NCI-H2171 (cell line): ENCODE results near the gene CHPF2.

Experiments
- DNase-seq: peaks from one replicate; lab custom pipeline; 2025; lab: John Stamatoyannopoulos, UW

CHPF2 gene

GRCh38 chr7:151206914-151207313 lies 25.4 kb upstream of the CHPF2 start:
- no peak for DNase-seq

GRCh38 chr7:151207315-151207714 lies 25.0 kb upstream of the CHPF2 start:
- DNase-seq = no peak

DNA sequence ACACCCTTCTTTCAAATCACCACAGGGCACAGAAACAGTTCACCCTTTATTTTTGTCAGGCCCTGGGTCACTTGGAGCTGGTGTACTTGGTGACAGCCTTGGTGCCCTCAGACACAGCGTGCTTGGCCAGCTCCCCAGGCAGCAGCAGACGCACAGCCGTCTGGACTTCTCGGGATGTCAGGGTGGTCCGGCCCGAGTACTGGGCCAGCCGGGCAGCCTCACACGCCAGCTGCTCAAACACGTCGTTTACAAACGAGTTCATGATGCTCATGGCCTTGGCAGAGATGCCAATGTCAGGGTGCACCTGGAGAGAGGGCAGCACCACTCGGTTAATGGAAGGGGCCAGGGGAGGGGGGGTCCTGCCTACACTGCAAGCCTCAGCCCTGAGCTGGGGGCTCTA lies 24.5 kb upstream of the CHPF2 start:
- DNase-seq = no peak

DNA sequence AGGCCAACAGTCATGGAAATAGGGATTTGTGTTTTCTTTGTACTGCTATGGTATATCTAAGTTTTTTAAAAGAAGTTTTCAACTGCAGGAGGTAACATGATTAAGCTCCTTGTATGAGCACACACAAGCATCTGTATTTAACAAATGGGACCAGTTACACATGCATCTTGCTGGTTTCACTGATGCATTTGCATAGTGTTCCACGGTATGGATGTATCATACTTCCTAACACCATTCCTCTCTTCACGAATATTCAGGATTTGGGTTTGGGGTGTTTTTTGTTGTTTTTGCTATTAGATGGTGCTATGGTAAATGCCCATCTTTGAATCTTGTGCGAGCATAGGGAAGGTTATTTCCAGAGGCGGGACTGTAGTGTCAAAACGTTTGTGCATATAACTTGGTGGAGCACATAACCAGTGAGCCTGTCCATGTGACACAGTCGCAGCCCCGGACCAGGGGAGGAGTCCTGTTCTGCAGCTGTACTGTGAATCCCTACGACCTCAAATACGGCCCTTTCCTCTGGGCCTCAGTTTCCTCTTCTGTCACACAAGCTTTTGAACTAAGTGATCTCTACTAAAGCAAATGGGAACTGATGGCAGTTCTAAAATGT lies 23.9 kb upstream of the CHPF2 start:
- no peak for DNase-seq

DNA sequence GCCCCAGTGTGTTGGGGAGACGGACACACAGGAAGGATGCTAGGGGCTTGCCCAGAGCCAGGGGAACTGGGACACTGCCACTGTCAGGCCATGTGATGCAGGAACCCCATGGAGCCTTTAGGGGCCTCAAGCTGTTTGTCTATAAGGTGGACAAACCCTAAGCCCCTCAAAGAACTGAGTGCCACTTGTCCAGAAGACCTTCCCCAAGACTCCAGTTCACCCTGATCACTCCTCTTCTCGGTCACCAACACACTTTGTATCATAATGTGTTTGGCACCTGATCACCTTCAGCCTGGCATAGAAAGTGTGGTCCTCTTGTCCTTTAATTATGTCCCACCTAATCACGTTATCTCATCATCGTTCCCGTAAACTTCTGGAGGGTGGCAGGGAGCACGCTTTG lies 22.7 kb upstream of the CHPF2 start:
- DNase-seq = no peak

- DNase-seq = no peak
Observed at GRCh38 chr7:151210087-151210854, 22.0 kb upstream of the CHPF2 start, which contains the start of gene H2BK1. Gene H2BK1 (minus strand): TSS chr7:151210488. CDS start chr7:151210318, 170 bp downstream.

DNA sequence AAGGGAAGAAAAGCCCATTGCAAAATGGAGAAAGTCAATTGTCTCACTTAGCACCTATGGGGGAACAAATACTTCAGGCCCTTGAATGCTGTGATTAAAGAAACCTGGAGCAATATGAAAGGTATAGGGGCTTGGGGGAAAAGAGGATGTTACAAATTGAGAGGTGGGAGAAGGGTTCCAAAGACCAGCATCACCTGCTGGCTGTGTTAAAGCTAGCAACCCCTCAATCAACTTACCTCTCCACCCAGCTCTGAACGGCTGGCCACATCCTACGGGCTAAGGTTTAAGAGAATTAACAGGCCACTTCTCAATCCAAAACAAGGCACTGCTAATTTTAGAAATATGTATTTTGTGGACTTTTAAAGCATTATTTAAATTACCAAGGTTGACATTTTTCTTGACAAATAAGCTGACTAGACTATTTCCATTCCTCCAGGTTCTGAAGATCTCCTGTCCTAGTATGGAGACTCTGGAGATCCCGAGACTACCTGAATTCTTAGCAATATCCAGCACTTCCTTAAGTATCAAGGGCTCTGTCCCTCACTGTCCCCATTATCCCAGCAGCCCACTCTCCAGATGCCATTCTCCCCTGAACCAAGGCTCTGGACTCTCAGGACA lies 21.0 kb upstream of the CHPF2 start:
- no peak for DNase-seq

GRCh38 chr7:151212626-151213025 lies 19.7 kb upstream of the CHPF2 start:
- DNase-seq = no peak

DNA sequence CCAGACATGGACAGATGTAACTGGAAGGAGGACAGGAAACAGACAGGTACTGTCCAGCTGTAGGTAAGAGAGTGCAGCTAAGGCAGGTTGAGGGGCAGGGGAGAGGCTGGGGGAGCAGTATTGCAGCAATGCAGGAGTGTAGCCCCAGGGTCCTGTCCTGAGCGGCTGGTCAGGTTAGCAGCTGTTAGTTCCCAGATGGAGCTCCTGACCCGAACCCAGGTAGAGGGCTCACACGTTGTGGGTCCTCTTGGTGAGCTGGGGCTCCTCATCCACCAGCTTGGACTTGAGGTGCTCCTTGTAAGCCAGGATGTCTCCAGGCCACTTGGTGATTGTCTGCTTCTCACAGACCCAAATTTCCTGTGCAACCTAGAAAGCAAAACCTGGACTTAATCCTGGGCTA lies 18.5 kb upstream of the CHPF2 start:
- DNase-seq = no peak

DNA sequence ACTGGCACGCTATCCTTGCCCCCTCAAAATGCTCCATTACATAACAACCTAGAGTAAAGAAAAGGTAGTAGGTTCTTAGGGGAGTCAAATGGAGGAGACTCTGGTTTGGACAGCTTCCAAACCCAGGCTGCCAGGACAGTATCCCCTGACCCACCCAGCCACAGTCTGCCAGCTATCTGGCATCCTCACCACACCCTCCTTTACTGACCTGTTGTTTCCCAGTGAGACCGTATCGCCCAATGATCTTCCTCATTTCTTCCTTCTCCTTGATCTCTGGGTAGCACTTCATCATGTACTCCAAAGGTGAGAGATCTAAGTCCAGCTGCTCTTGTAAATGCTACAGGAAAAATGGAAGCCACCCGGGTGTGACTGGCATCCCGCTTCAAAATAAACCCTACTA lies 16.9 kb upstream of the CHPF2 start:
- no peak for DNase-seq

DNA sequence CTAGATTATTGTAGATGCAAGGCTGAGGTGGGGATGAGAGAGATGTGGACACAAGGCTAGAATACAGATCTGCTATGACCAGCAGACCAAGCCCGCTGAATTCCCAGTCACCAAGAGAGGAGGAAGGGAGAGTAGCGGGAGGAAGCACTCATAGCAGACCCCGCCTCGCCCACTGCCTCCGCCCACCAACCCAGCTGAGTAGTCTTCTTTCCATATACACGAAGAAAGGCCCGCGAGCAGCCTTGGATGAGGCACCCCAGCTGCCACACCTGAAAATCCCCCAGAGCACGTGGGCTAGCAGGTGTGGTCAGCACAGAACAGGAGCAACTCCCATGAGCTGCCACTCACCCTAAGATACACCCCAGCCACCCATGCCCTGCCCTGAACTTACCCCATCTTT lies 14.1 kb upstream of the CHPF2 start:
- DNase-seq = no peak

GRCh38 chr7:151223728-151224127 lies 8.6 kb upstream of the CHPF2 start:
- no peak for DNase-seq

DNA sequence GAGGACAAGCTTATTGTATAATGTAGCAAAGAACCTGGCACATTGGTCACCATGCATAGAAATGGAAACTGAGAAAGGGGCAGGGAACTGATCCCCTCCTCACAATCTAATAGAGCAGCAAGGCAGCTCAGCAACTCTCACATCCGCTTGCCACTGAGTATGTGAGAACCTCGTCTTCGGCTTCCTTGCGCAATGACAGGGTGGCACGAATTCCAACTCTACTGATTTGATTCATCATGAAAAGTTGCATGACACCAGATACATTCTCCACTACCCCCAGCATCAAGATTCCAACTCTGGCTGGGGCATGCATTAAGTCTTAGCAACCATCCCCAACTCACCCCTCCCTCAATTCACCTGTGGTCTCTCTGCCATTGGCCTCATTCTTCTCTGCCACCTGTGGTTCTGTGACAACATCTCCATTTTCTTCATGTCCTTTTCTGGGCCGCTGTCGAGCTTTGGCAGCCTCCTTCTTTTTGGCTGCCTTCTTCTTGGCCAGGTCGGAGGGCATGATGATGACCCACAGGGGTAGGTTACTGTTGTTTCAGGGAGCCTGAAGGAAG lies 6.3 kb upstream of the CHPF2 start:
- no peak for DNase-seq

GRCh38 chr7:151226560-151226874 lies 5.8 kb upstream of the CHPF2 start:
- DNase-seq = no peak

DNA sequence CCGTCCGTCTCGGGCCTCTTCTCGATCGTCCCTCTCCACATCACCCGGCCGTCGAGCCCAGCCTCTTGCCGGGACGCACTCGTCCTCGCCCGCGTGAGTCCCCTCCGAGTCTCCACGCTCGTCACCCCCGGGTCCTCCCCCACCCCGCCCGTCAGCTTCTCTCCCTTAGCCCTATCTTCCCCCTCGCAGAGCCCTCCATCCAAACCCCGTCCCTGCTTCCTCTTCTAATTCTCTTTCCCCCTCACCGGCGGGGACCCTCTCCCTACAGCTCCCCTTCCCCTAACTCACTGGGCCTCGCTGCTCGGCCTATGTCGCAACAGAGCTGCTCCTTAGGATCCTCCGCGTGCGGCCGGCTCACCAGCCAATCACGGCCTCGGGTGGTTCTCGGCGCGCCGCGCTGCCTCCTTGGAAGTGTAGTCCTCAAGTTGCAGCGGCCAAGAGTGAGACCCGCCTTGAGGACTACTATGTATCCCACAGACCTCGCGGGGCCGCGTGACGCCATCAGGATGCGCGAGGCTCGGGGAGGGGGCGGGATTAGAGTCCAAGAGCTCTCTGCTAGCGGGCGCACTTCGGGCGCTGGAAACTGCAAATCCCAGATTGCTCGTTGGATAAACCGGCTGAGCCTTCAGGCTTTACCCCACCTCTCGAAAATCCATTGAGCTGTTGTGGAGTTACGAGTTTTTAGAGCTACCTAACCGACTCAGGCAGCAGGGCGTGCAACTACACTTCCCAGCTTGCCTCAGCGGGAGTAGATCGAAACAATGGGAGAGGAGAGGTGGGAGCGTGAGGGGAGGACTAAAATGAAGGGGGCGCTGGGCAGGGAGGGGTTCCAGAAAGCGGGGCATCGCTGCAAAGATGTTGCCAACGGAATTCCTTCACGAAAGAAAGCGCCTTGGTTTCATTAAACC lies 5.2 kb upstream of the CHPF2 start, which contains the start of gene ABCF2:
TSS of gene ABCF2 (minus strand) at position 331 of the 908 bp plus-strand sequence. CDS start 747 bp downstream, outside the sequence.
- DNase-seq = peak; percentile 98

- DNase-seq = no peak
Observed at GRCh38 chr7:151228024-151228866, 4.0 kb upstream of the CHPF2 start.

DNA sequence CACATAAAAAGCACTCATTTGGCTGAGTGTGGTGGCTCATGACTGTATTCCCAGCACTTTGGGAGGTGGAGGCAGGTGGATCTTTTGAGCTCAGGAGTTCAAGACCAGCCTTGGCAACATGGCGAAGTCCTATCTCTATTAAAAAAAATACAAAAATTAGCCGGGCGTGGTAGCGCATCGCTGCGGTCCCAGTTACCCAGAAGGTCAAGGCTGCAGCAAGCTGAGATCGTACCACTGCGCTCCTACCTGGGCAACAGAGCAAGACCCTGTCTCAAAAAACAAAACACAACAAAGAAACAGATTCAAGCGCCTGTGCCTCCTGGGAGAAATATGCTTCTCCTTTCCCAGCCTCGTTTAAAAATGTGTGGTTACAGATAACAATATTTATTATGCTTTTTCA lies 3.0 kb upstream of the CHPF2 start:
- no peak for DNase-seq

DNA sequence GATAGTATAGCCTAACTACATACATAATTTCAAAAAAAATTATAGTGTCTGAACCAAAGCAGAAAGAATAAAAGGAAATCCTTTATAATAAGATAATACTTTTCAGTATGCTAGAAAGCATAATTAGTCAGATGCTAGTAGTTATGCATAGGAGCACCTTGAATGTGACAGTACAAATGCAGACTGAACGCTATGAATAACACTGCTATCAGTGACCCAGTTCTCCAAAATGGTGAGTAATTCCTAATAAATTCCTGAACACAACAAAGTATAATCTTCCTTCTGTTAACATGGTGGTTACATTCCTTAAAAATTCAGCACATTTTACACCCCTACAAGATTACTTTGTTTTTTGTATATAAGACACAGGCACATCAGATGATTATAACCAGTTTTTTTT lies 1.2 kb upstream of the CHPF2 start:
- DNase-seq = no peak

GRCh38 chr7:151232917-151233701 lies 826 bp downstream of the CHPF2 start:
- DNase-seq = no peak

GRCh38 chr7:151233804-151234203 lies 1.5 kb downstream of the CHPF2 start:
- DNase-seq = no peak
